D341Med (cell line): ENCODE data around the gene GMPPA.

Source experiments
- DNase-seq: peaks from one replicate; pipeline ENCODE4 v3.0.0; 2012; ENCODE audit warnings: low spot score

GMPPA gene

GRCh38 chr2:219540784-219541504, 42.3 kb downstream of the GMPPA start:
- no peak for DNase-seq

- DNase-seq = peak; percentile 85
These were observed 43.0 kb downstream of the GMPPA start for GRCh38 chr2:219541611-219542180.

- DNase-seq = peak; percentile 53
These were observed 44.4 kb downstream of the GMPPA start for GRCh38 chr2:219542931-219543595.

- DNase-seq = peak; percentile 96
These were observed 45.1 kb downstream of the GMPPA start, which contains the start of the genes CHPF and TMEM198 for GRCh38 chr2:219543596-219544358. CHPF (minus strand) TSS chr2:219543809; CDS start chr2:219543538, 271 bp downstream. TMEM198 (plus strand) TSS chr2:219544028; CDS start chr2:219544728, 700 bp downstream.

GRCh38 chr2:219544567-219544966, 45.9 kb downstream of the GMPPA start:
- DNase-seq = no peak

- DNase-seq = no peak
These were observed 46.7 kb downstream of the GMPPA start for GRCh38 chr2:219545295-219545942.

- no peak for DNase-seq
These were observed 47.3 kb downstream of the GMPPA start for GRCh38 chr2:219545943-219546352.

GRCh38 chr2:219547621-219548020, 48.9 kb downstream of the GMPPA start:
- DNase-seq = no peak

GRCh38 chr2:219548990-219549389, 50.3 kb downstream of the GMPPA start:
- DNase-seq = no peak

- DNase-seq = no peak
These were observed 50.9 kb downstream of the GMPPA start for GRCh38 chr2:219549619-219550018.

- no peak for DNase-seq
These were observed 53.0 kb downstream of the GMPPA start for GRCh38 chr2:219551441-219552381.

- peak; percentile 90 for DNase-seq
These were observed 53.9 kb downstream of the GMPPA start for GRCh38 chr2:219552382-219553167.

- no peak for DNase-seq
These were observed 54.4 kb downstream of the GMPPA start for GRCh38 chr2:219553168-219553417.

- DNase-seq = no peak
These were observed 54.8 kb downstream of the GMPPA start for GRCh38 chr2:219553463-219553963.

- no peak for DNase-seq
These were observed 55.7 kb downstream of the GMPPA start for GRCh38 chr2:219554350-219554749.

GRCh38 chr2:219555956-219556355, 57.3 kb downstream of the GMPPA start:
- no peak for DNase-seq

GRCh38 chr2:219556413-219556812, 57.7 kb downstream of the GMPPA start:
- DNase-seq = no peak
